SU-DHL-6 (cell line): ENCODE measurements around the gene IRAK1.

ENCODE experiments used
- EZH2phosphoT487 ChIP-seq: fragments of 200-600 bp; sonication (generic), shearing (Covaris generic); conservative IDR thresholded peaks from 2 replicates; pipeline ENCODE4 v1.6.1; 2018; ENCODE audit warnings: mild to moderate bottlenecking, antibody characterized with exemption, low read length, moderate library complexity, mixed read lengths
- TF ChIP-seq, protein P1 (sequence below): fragments of 200-600 bp; sonication (generic); IDR thresholded peaks from one replicate; pipeline ENCODE4 v1.5.1; 2017; ENCODE audit warnings: antibody characterized with exemption, mild to moderate bottlenecking, low read length, moderate library complexity; ENCODE audit not compliant: insufficient read depth, poor library complexity, severe bottlenecking

DNA sequence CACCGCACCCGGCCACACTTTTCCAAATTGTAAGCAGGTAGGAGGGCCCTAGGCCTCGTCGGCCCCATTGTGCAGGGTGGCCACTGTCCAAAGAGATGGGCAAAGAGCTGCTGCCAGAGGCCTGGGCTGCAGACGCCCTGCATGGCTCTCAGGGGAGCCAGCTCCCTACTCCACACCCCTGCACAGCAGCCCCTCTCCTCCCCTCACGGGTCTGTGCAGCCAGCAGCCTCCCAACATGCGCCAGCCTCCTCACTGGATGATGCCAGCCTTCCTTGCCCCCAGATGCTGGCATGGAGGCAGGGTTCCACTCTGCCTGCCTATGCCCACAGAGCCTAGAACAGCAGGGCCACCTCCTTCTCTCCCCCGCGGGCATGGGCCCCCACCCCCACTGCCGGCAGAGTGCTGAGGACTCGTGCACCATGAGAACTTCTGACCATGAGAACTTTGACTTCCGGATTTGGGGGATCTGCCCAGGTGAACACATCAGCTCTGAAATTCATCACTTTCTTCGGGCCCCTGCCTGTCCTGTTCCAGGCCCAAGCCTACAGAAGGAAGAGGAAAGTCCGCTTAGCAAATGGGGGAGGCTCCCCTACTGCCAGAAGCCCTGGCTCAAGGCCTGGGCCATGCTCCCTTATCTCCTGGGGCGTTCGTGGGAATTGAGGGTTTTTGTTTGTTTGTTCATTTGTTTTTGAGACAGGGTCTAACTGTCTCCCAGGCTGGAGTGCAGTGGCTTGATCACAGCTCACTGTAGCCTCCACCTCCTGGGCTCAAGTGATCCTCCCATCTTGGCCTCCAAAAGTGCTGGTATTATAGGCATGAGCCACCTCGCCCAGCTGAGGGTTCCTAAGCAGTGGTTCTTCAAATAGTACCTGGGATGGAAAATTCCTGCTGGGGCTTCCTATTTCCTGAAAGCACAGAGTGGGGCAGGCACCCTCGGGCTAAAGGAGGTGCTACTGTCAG, 8.0 kb downstream of the IRAK1 start:
- TF ChIP-seq, protein P1, sequence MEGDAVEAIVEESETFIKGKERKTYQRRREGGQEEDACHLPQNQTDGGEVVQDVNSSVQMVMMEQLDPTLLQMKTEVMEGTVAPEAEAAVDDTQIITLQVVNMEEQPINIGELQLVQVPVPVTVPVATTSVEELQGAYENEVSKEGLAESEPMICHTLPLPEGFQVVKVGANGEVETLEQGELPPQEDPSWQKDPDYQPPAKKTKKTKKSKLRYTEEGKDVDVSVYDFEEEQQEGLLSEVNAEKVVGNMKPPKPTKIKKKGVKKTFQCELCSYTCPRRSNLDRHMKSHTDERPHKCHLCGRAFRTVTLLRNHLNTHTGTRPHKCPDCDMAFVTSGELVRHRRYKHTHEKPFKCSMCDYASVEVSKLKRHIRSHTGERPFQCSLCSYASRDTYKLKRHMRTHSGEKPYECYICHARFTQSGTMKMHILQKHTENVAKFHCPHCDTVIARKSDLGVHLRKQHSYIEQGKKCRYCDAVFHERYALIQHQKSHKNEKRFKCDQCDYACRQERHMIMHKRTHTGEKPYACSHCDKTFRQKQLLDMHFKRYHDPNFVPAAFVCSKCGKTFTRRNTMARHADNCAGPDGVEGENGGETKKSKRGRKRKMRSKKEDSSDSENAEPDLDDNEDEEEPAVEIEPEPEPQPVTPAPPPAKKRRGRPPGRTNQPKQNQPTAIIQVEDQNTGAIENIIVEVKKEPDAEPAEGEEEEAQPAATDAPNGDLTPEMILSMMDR, result no peak
- no peak for TF ChIP-seq EZH2phosphoT487
